ENCODE results near the gene PLXNA4.

The PLXNA4 gene

GRCh38 chr7:132353936-132354335, 222.3 kb downstream of the PLXNA4 start:
- Mint-ChIP-seq H3K36me3 (ENCODE audit: low read depth) (no peaks in the 10 kb centered on the region), H3K27ac (no peak overlapping the region), H3K4me1 (ENCODE audit: low read depth) (no peaks in the 10 kb centered on the region), H3K27me3 (peaks cover 19% of the 10 kb centered on the region), H3K4me3 (no peak overlapping the region), H3K9me3 (no peaks in the 10 kb centered on the region)

- no peaks in the 10 kb centered on the region for H3K9me3 Mint-ChIP-seq
- H3K27me3 Mint-ChIP-seq = peaks cover 21% of the 10 kb centered on the region
- H3K4me1 Mint-ChIP-seq (ENCODE audit: low read depth) = no peaks in the 10 kb centered on the region
- no peak overlapping the region for H3K4me3 Mint-ChIP-seq
- H3K36me3 Mint-ChIP-seq (ENCODE audit: low read depth) = no peaks in the 10 kb centered on the region
- no peak overlapping the region for H3K27ac Mint-ChIP-seq
Observed at GRCh38 chr7:132352800-132353199, 223.5 kb downstream of the PLXNA4 start.

- Mint-ChIP-seq H3K27ac (no peak overlapping the region), H3K36me3 (ENCODE audit: low read depth) (no peaks in the 10 kb centered on the region), H3K9me3 (no peaks in the 10 kb centered on the region), H3K4me3 (no peak overlapping the region), H3K4me1 (ENCODE audit: low read depth) (no peaks in the 10 kb centered on the region), H3K27me3 (peaks cover 25% of the 10 kb centered on the region)
Observed at GRCh38 chr7:132351954-132352499, 224.2 kb downstream of the PLXNA4 start.

GRCh38 chr7:132350741-132351140, 225.5 kb downstream of the PLXNA4 start:
- Mint-ChIP-seq H3K4me1 (ENCODE audit: low read depth) (no peaks in the 10 kb centered on the region), H3K27me3 (peaks cover 28% of the 10 kb centered on the region), H3K4me3 (no peak overlapping the region), H3K27ac (no peak overlapping the region), H3K36me3 (ENCODE audit: low read depth) (no peaks in the 10 kb centered on the region), H3K9me3 (no peaks in the 10 kb centered on the region)

GRCh38 chr7:132349075-132349474, 227.2 kb downstream of the PLXNA4 start:
- H3K36me3 Mint-ChIP-seq (ENCODE audit: low read depth) = no peaks in the 10 kb centered on the region
- no peak overlapping the region for H3K4me3 Mint-ChIP-seq
- H3K27me3 Mint-ChIP-seq = peaks cover 28% of the 10 kb centered on the region
- no peak overlapping the region for H3K27ac Mint-ChIP-seq
- H3K4me1 Mint-ChIP-seq (ENCODE audit: low read depth) = no peaks in the 10 kb centered on the region
- no peaks in the 10 kb centered on the region for H3K9me3 Mint-ChIP-seq

GRCh38 chr7:132348341-132348740, 227.9 kb downstream of the PLXNA4 start:
- peaks cover 28% of the 10 kb centered on the region for H3K27me3 Mint-ChIP-seq
- H3K4me3 Mint-ChIP-seq = no peak overlapping the region
- no peak overlapping the region for H3K27ac Mint-ChIP-seq
- no peaks in the 10 kb centered on the region for H3K9me3 Mint-ChIP-seq
- H3K36me3 Mint-ChIP-seq (ENCODE audit: low read depth) = no peaks in the 10 kb centered on the region
- H3K4me1 Mint-ChIP-seq (ENCODE audit: low read depth) = no peaks in the 10 kb centered on the region

- Mint-ChIP-seq H3K36me3 (ENCODE audit: low read depth) (no peaks in the 10 kb centered on the region), H3K4me1 (ENCODE audit: low read depth) (no peaks in the 10 kb centered on the region), H3K9me3 (no peaks in the 10 kb centered on the region), H3K27me3 (peaks cover 25% of the 10 kb centered on the region), H3K27ac (no peak overlapping the region), H3K4me3 (no peak overlapping the region)
Observed at GRCh38 chr7:132347858-132348257, 228.4 kb downstream of the PLXNA4 start.

- H3K4me3 Mint-ChIP-seq = no peak overlapping the region
- H3K27me3 Mint-ChIP-seq = peaks cover 18% of the 10 kb centered on the region
- H3K36me3 Mint-ChIP-seq (ENCODE audit: low read depth) = no peaks in the 10 kb centered on the region
- no peaks in the 10 kb centered on the region for H3K4me1 Mint-ChIP-seq (ENCODE audit: low read depth)
- H3K9me3 Mint-ChIP-seq = no peaks in the 10 kb centered on the region
- no peak overlapping the region for H3K27ac Mint-ChIP-seq
Observed at GRCh38 chr7:132347123-132347522, 229.1 kb downstream of the PLXNA4 start.

GRCh38 chr7:132345543-132346129, 230.6 kb downstream of the PLXNA4 start:
- Mint-ChIP-seq H3K27ac (no peak overlapping the region), H3K4me3 (no peak overlapping the region), H3K27me3 (peaks cover 12% of the 10 kb centered on the region), H3K36me3 (ENCODE audit: low read depth) (no peaks in the 10 kb centered on the region), H3K4me1 (ENCODE audit: low read depth) (no peaks in the 10 kb centered on the region), H3K9me3 (no peaks in the 10 kb centered on the region)

GRCh38 chr7:132345030-132345429, 231.2 kb downstream of the PLXNA4 start:
- Mint-ChIP-seq H3K36me3 (ENCODE audit: low read depth) (no peaks in the 10 kb centered on the region), H3K27ac (no peak overlapping the region), H3K27me3 (peaks cover 12% of the 10 kb centered on the region), H3K4me1 (ENCODE audit: low read depth) (no peaks in the 10 kb centered on the region), H3K4me3 (no peak overlapping the region), H3K9me3 (no peaks in the 10 kb centered on the region)

GRCh38 chr7:132343199-132343598, 233.1 kb downstream of the PLXNA4 start:
- H3K27ac Mint-ChIP-seq = no peak overlapping the region
- H3K9me3 Mint-ChIP-seq = no peaks in the 10 kb centered on the region
- no peak overlapping the region for H3K4me3 Mint-ChIP-seq
- peaks cover 12% of the 10 kb centered on the region for H3K27me3 Mint-ChIP-seq
- H3K36me3 Mint-ChIP-seq (ENCODE audit: low read depth) = no peaks in the 10 kb centered on the region
- H3K4me1 Mint-ChIP-seq (ENCODE audit: low read depth) = no peaks in the 10 kb centered on the region

- Mint-ChIP-seq H3K9me3 (no peaks in the 10 kb centered on the region), H3K27me3 (no peaks in the 10 kb centered on the region), H3K4me3 (no peak overlapping the region), H3K4me1 (ENCODE audit: low read depth) (no peaks in the 10 kb centered on the region), H3K36me3 (ENCODE audit: low read depth) (no peaks in the 10 kb centered on the region), H3K27ac (no peak overlapping the region)
Observed at GRCh38 chr7:132337450-132338080, 238.7 kb downstream of the PLXNA4 start.

GRCh38 chr7:132336797-132337196, 239.5 kb downstream of the PLXNA4 start:
- Mint-ChIP-seq H3K4me3 (no peak overlapping the region), H3K36me3 (ENCODE audit: low read depth) (no peaks in the 10 kb centered on the region), H3K9me3 (no peaks in the 10 kb centered on the region), H3K4me1 (ENCODE audit: low read depth) (no peaks in the 10 kb centered on the region), H3K27ac (no peak overlapping the region), H3K27me3 (no peaks in the 10 kb centered on the region)

- Mint-ChIP-seq H3K27ac (no peak overlapping the region), H3K27me3 (no peaks in the 10 kb centered on the region), H3K9me3 (no peaks in the 10 kb centered on the region), H3K4me1 (ENCODE audit: low read depth) (no peaks in the 10 kb centered on the region), H3K36me3 (ENCODE audit: low read depth) (no peaks in the 10 kb centered on the region), H3K4me3 (no peak overlapping the region)
Observed at GRCh38 chr7:132333301-132333700, 243.0 kb downstream of the PLXNA4 start.

GRCh38 chr7:132328760-132329159, 247.5 kb downstream of the PLXNA4 start:
- Mint-ChIP-seq H3K27me3 (peaks cover 3% of the 10 kb centered on the region), H3K27ac (no peak overlapping the region)

More at GRCh38 chr7:132328760-132329159, 247.5 kb downstream of the PLXNA4 start:
- Mint-ChIP-seq H3K4me1 (ENCODE audit: low read depth) (no peaks in the 10 kb centered on the region), H3K9me3 (no peaks in the 10 kb centered on the region), H3K4me3 (no peak overlapping the region), H3K36me3 (ENCODE audit: low read depth) (no peaks in the 10 kb centered on the region)

Data from stimulated activated naive CD8-positive, alpha-beta T cell treated with anti-CD3 and anti-CD28 coated beads, Interleukin-15, Interleukin-2, amounts not matched to agents 100 ng/mL and 50 ng/mL, for 24 hours (primary cell).